ENCODE measurements around the gene GABRE.

The GABRE gene

GRCh38 chrX:151974336-151975227 is at the start of gene GABRE:
GABRE (minus strand) TSS chrX:151974676; CDS start chrX:151974625, 51 bp downstream.
- no peak for DNase-seq
- in situ Hi-C loops (cut with HindIII; ENCODE audit: low pct_ligation_motif_present, low pct_unique_long_range_greater_than_20kb, low sequenced_read_pairs) = no loop called here

- no peak for DNase-seq
- in situ Hi-C loops (cut with HindIII; ENCODE audit: low pct_ligation_motif_present, low pct_unique_long_range_greater_than_20kb, low sequenced_read_pairs) = no loop called here
Observed at GRCh38 chrX:152020888-152021287, 46.4 kb upstream of the GABRE start.

- no peak for DNase-seq
- in situ Hi-C loops (cut with HindIII; ENCODE audit: low pct_ligation_motif_present, low pct_unique_long_range_greater_than_20kb, low sequenced_read_pairs) = no loop called here
Observed at GRCh38 chrX:151999813-152000212, 25.3 kb upstream of the GABRE start.

- in situ Hi-C loops (cut with HindIII; ENCODE audit: low pct_ligation_motif_present, low pct_unique_long_range_greater_than_20kb, low sequenced_read_pairs) = no loop called here
- no peak for DNase-seq
Observed at GRCh38 chrX:151997539-151997938, 23.1 kb upstream of the GABRE start.

GRCh38 chrX:151996347-151996746 is 21.9 kb upstream of the GABRE start:
- DNase-seq = no peak
- in situ Hi-C loops (cut with HindIII; ENCODE audit: low pct_ligation_motif_present, low pct_unique_long_range_greater_than_20kb, low sequenced_read_pairs) = no loop called here

GRCh38 chrX:151994476-151994875 is 20.0 kb upstream of the GABRE start:
- DNase-seq = no peak
- in situ Hi-C loops (cut with HindIII; ENCODE audit: low pct_ligation_motif_present, low pct_unique_long_range_greater_than_20kb, low sequenced_read_pairs) = no loop called here

GRCh38 chrX:151988706-151989299 is 14.3 kb upstream of the GABRE start:
- DNase-seq = no peak
- in situ Hi-C loops (cut with HindIII; ENCODE audit: low pct_ligation_motif_present, low pct_unique_long_range_greater_than_20kb, low sequenced_read_pairs) = no loop called here

- in situ Hi-C loops (cut with HindIII; ENCODE audit: low pct_ligation_motif_present, low pct_unique_long_range_greater_than_20kb, low sequenced_read_pairs) = no loop called here
- no peak for DNase-seq
Observed at GRCh38 chrX:151987108-151987507, 12.6 kb upstream of the GABRE start.

- in situ Hi-C loops (cut with HindIII; ENCODE audit: low pct_ligation_motif_present, low pct_unique_long_range_greater_than_20kb, low sequenced_read_pairs) = no loop called here
- no peak for DNase-seq
Observed at GRCh38 chrX:151985955-151986354, 11.5 kb upstream of the GABRE start.

GRCh38 chrX:151985531-151985930 is 11.1 kb upstream of the GABRE start:
- no peak for DNase-seq
- in situ Hi-C loops (cut with HindIII; ENCODE audit: low pct_ligation_motif_present, low pct_unique_long_range_greater_than_20kb, low sequenced_read_pairs) = no loop called here

- no peak for DNase-seq
- in situ Hi-C loops (cut with HindIII; ENCODE audit: low pct_ligation_motif_present, low pct_unique_long_range_greater_than_20kb, low sequenced_read_pairs) = no loop called here
Observed at GRCh38 chrX:151984902-151985301, 10.4 kb upstream of the GABRE start.

GRCh38 chrX:151984328-151984727 is 9.9 kb upstream of the GABRE start:
- in situ Hi-C loops (cut with HindIII; ENCODE audit: low pct_ligation_motif_present, low pct_unique_long_range_greater_than_20kb, low sequenced_read_pairs) = no loop called here

GRCh38 chrX:151983186-151983585 is 8.7 kb upstream of the GABRE start:
- DNase-seq = no peak
- in situ Hi-C loops (cut with HindIII; ENCODE audit: low pct_ligation_motif_present, low pct_unique_long_range_greater_than_20kb, low sequenced_read_pairs) = no loop called here

More at GRCh38 chrX:151984328-151984727, 9.9 kb upstream of the GABRE start:
- no peak for DNase-seq

- in situ Hi-C loops (cut with HindIII; ENCODE audit: low pct_ligation_motif_present, low pct_unique_long_range_greater_than_20kb, low sequenced_read_pairs) = no loop called here
- DNase-seq = peak; percentile 16
Observed at GRCh38 chrX:151982222-151982621, 7.7 kb upstream of the GABRE start.

GRCh38 chrX:151981129-151981528 is 6.7 kb upstream of the GABRE start:
- in situ Hi-C loops (cut with HindIII; ENCODE audit: low pct_ligation_motif_present, low pct_unique_long_range_greater_than_20kb, low sequenced_read_pairs) = no loop called here
- no peak for DNase-seq

- in situ Hi-C loops (cut with HindIII; ENCODE audit: low pct_ligation_motif_present, low pct_unique_long_range_greater_than_20kb, low sequenced_read_pairs) = no loop called here
- no peak for DNase-seq
Observed at GRCh38 chrX:151977923-151978322, 3.4 kb upstream of the GABRE start.

- no peak for DNase-seq
- in situ Hi-C loops (cut with HindIII; ENCODE audit: low pct_ligation_motif_present, low pct_unique_long_range_greater_than_20kb, low sequenced_read_pairs) = no loop called here
Observed at GRCh38 chrX:151977009-151977408, 2.5 kb upstream of the GABRE start.

GRCh38 chrX:151975736-151976275 is 1.3 kb upstream of the GABRE start:
- in situ Hi-C loops (cut with HindIII; ENCODE audit: low pct_ligation_motif_present, low pct_unique_long_range_greater_than_20kb, low sequenced_read_pairs) = no loop called here
- no peak for DNase-seq

GRCh38 chrX:151975228-151975593 is 735 bp upstream of the GABRE start:
- DNase-seq = no peak
- in situ Hi-C loops (cut with HindIII; ENCODE audit: low pct_ligation_motif_present, low pct_unique_long_range_greater_than_20kb, low sequenced_read_pairs) = no loop called here

- in situ Hi-C loops (cut with HindIII; ENCODE audit: low pct_ligation_motif_present, low pct_unique_long_range_greater_than_20kb, low sequenced_read_pairs) = no loop called here
- DNase-seq = no peak
Observed at GRCh38 chrX:151973851-151974335, 583 bp downstream of the GABRE start.

Measured in ACHN (cell line).